ENCODE data around the gene NUTM2D. TPM values are rescaled to one million over a fixed set of nuclear protein-coding genes. Genes with fewer than 3 reads are reported as not detected.
"Not testable (repeated sequence)": the region's sequence is repeated elsewhere in the genome, so short reads cannot be mapped to it uniquely, and the experiment has no call there.

The NUTM2D gene
- total and polyA plus RNA-seq, 2 donors: 3.3 to 3.4 TPM

DNA sequence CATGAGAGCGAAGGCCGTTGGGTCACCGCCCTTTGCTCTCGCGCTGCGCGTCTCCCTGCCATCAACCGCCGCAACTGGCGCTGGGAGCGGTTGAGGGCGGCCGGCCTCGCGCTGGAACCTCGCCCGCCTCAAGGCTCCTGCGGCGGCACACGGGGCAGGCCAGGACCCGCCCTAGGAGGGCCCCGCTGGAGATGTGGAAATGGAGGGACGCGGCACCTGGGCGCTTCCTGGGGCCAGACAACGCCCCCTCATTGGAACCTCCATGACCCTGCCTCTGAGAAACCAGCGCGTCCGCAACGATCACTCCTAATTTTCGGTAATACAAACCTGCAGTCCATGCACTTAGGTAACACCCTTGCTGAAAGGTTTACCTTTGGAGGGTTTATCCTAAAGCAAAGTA, 2.4 kb upstream of the NUTM2D start:
- not testable (repeated sequence) for H3K36me3 ChIP-seq (ENCODE audit: control insufficient read depth in 2 of 2, insufficient read depth in 2 of 2, low read length in 1 of 2); H3K27ac ChIP-seq (ENCODE audit: low read depth in 1 of 2, low read length in 1 of 2); DNase-seq (ENCODE audit: low read depth in 6 of 9, low spot score in 9 of 9); H3K4me1 ChIP-seq (ENCODE audit: control insufficient read depth in 2 of 2, insufficient read depth in 2 of 2, low read length in 2 of 2); H3K9me3 ChIP-seq (ENCODE audit: control insufficient read depth in 2 of 2, insufficient read depth in 1 of 2, low read length in 1 of 2); H3K4me3 ChIP-seq (ENCODE audit: low read length in 2 of 2); H3K27me3 ChIP-seq (ENCODE audit: control insufficient read depth in 2 of 2, insufficient read depth in 1 of 2, low read length in 1 of 2)
- 98% methylated on average over 21 of the region's 31 CpGs for WGBS

DNA sequence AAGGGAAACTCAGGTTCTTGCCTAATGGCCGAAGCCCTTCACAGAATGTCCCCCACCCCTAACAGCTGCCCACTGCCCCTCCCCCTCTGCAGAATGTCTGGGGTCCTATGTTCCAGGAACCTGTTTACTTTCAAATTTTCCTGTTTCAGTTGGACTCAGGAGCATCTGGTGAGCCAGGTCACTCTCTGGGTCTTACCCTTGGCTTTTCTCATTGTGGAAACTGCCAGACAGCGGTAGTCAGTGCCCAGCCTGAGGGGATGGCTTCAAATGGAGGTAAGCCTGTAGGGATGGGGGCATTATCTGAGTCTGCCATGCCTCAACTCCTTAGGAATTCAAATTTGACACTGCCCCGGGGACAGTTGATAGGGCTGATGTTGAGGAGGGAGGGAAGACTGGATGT, 615 bp downstream of the NUTM2D start:
- WGBS: 98% methylated on average over 1 of the region's 3 CpGs
- H3K9me3 ChIP-seq (ENCODE audit: control insufficient read depth in 2 of 2, insufficient read depth in 1 of 2, low read length in 1 of 2); H3K4me1 ChIP-seq (ENCODE audit: control insufficient read depth in 2 of 2, insufficient read depth in 2 of 2, low read length in 2 of 2); DNase-seq (ENCODE audit: low read depth in 6 of 9, low spot score in 9 of 9); H3K4me3 ChIP-seq (ENCODE audit: low read length in 2 of 2); H3K27me3 ChIP-seq (ENCODE audit: control insufficient read depth in 2 of 2, insufficient read depth in 1 of 2, low read length in 1 of 2); H3K36me3 ChIP-seq (ENCODE audit: control insufficient read depth in 2 of 2, insufficient read depth in 2 of 2, low read length in 1 of 2); H3K27ac ChIP-seq (ENCODE audit: low read depth in 1 of 2, low read length in 1 of 2): not testable (repeated sequence)

DNA sequence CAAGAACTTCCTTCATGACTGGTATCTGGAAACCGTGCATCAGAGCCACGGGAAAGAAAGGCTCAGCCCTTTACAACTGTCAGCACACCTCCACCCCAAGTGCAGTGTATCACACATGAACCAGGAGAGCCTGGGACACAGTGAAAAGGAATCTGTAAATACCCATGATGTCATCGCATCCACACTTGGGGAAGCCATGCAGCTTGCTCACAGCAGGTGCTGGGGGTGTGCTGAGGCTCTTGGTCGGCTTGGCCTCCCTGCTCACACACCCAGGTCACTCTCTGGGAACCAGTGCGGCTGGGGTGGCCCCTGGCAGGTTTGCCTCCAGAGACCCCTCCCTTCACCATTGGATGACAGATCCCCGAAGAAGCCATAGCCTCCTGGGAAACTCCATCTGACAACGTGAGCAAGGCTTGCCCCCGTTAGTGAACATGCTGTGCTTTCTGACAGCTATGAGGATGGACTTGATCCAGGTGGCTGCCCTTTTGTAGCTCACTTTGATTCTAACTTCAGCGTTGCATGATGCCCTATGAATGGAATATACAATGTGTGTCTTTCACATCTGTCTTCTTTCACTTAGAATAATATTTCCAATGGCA, 12.1 kb downstream of the NUTM2D start:
- H3K4me3 ChIP-seq (ENCODE audit: low read length in 2 of 2); H3K4me1 ChIP-seq (ENCODE audit: control insufficient read depth in 2 of 2, insufficient read depth in 2 of 2, low read length in 2 of 2); H3K27me3 ChIP-seq (ENCODE audit: control insufficient read depth in 2 of 2, insufficient read depth in 1 of 2, low read length in 1 of 2); H3K27ac ChIP-seq (ENCODE audit: low read depth in 1 of 2, low read length in 1 of 2); DNase-seq (ENCODE audit: low read depth in 6 of 9, low spot score in 9 of 9); H3K9me3 ChIP-seq (ENCODE audit: control insufficient read depth in 2 of 2, insufficient read depth in 1 of 2, low read length in 1 of 2); H3K36me3 ChIP-seq (ENCODE audit: control insufficient read depth in 2 of 2, insufficient read depth in 2 of 2, low read length in 1 of 2): not testable (repeated sequence)
- WGBS: 99% methylated on average over 5 of the region's 9 CpGs

- not testable (repeated sequence) for H3K36me3 ChIP-seq (ENCODE audit: control insufficient read depth in 2 of 2, insufficient read depth in 2 of 2, low read length in 1 of 2); H3K27ac ChIP-seq (ENCODE audit: low read depth in 1 of 2, low read length in 1 of 2); DNase-seq (ENCODE audit: low read depth in 6 of 9, low spot score in 9 of 9); H3K9me3 ChIP-seq (ENCODE audit: control insufficient read depth in 2 of 2, insufficient read depth in 1 of 2, low read length in 1 of 2); H3K4me3 ChIP-seq (ENCODE audit: low read length in 2 of 2); H3K4me1 ChIP-seq (ENCODE audit: control insufficient read depth in 2 of 2, insufficient read depth in 2 of 2, low read length in 2 of 2); H3K27me3 ChIP-seq (ENCODE audit: control insufficient read depth in 2 of 2, insufficient read depth in 1 of 2, low read length in 1 of 2)
- 96% methylated on average over 1 of the region's 1 CpG for WGBS
These were observed 16.5 kb downstream of the NUTM2D start for GRCh38 chr10:87374091-87374490.

DNA sequence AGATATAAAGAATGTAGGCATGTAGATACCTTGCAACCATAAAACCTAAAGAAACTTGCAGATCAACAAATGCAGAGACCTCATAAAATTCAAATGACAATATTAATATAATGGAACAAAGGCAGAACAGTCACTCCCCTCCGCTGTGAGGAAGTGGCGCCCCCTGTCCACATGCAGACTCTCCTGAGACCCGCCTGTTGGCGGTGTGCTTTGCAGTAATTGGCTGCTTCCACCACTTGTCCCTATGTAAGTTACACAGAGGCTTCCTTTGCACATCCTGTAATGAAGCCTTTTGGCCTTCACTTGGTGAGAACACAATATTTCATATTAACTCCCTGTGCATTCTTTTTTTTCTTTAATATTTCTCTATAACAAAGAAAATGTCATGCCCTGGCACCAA, 21.6 kb downstream of the NUTM2D start:
- H3K4me3 ChIP-seq (ENCODE audit: low read length in 2 of 2); H3K4me1 ChIP-seq (ENCODE audit: control insufficient read depth in 2 of 2, insufficient read depth in 2 of 2, low read length in 2 of 2); H3K27ac ChIP-seq (ENCODE audit: low read depth in 1 of 2, low read length in 1 of 2); DNase-seq (ENCODE audit: low read depth in 6 of 9, low spot score in 9 of 9); H3K36me3 ChIP-seq (ENCODE audit: control insufficient read depth in 2 of 2, insufficient read depth in 2 of 2, low read length in 1 of 2); H3K27me3 ChIP-seq (ENCODE audit: control insufficient read depth in 2 of 2, insufficient read depth in 1 of 2, low read length in 1 of 2); H3K9me3 ChIP-seq (ENCODE audit: control insufficient read depth in 2 of 2, insufficient read depth in 1 of 2, low read length in 1 of 2): not testable (repeated sequence)
- 98% methylated on average over 3 of the region's 4 CpGs for WGBS

- not testable (repeated sequence) for H3K27ac ChIP-seq (ENCODE audit: low read depth in 1 of 2, low read length in 1 of 2); H3K4me1 ChIP-seq (ENCODE audit: control insufficient read depth in 2 of 2, insufficient read depth in 2 of 2, low read length in 2 of 2); H3K4me3 ChIP-seq (ENCODE audit: low read length in 2 of 2); H3K27me3 ChIP-seq (ENCODE audit: control insufficient read depth in 2 of 2, insufficient read depth in 1 of 2, low read length in 1 of 2); H3K9me3 ChIP-seq (ENCODE audit: control insufficient read depth in 2 of 2, insufficient read depth in 1 of 2, low read length in 1 of 2); H3K36me3 ChIP-seq (ENCODE audit: control insufficient read depth in 2 of 2, insufficient read depth in 2 of 2, low read length in 1 of 2); DNase-seq (ENCODE audit: low read depth in 6 of 9, low spot score in 9 of 9)
- WGBS: 93% methylated on average over 8 of the region's 10 CpGs
These were observed 25.8 kb downstream of the NUTM2D start for GRCh38 chr10:87383149-87383857.

DNA sequence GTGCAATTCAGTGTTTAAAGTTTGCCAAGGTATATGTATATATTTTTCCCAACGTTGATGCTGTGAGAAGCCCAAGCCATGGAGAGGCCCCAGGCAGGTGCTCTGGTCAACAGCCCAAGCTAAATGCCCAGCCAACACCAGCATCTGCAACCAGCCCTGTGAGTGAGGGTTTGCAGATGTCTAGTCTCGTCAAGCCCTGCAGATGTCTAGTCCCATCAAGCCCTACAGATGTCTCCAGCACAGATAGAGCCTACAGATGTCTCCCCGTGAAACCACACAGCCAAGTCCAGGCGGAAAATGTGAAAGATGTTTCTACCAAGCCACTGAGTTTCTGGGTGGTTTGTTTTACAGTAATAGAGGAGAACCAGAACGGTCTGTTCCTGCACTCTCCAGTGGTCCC, 26.7 kb downstream of the NUTM2D start:
- 95% methylated on average over 5 of the region's 5 CpGs for WGBS
- not testable (repeated sequence) for H3K4me1 ChIP-seq (ENCODE audit: control insufficient read depth in 2 of 2, insufficient read depth in 2 of 2, low read length in 2 of 2); H3K4me3 ChIP-seq (ENCODE audit: low read length in 2 of 2); DNase-seq (ENCODE audit: low read depth in 6 of 9, low spot score in 9 of 9); H3K27ac ChIP-seq (ENCODE audit: low read depth in 1 of 2, low read length in 1 of 2); H3K27me3 ChIP-seq (ENCODE audit: control insufficient read depth in 2 of 2, insufficient read depth in 1 of 2, low read length in 1 of 2); H3K36me3 ChIP-seq (ENCODE audit: control insufficient read depth in 2 of 2, insufficient read depth in 2 of 2, low read length in 1 of 2); H3K9me3 ChIP-seq (ENCODE audit: control insufficient read depth in 2 of 2, insufficient read depth in 1 of 2, low read length in 1 of 2)

GRCh38 chr10:87385762-87386360, 28.3 kb downstream of the NUTM2D start:
- DNase-seq (ENCODE audit: low read depth in 6 of 9, low spot score in 9 of 9); H3K4me1 ChIP-seq (ENCODE audit: control insufficient read depth in 2 of 2, insufficient read depth in 2 of 2, low read length in 2 of 2); H3K27ac ChIP-seq (ENCODE audit: low read depth in 1 of 2, low read length in 1 of 2); H3K27me3 ChIP-seq (ENCODE audit: control insufficient read depth in 2 of 2, insufficient read depth in 1 of 2, low read length in 1 of 2); H3K9me3 ChIP-seq (ENCODE audit: control insufficient read depth in 2 of 2, insufficient read depth in 1 of 2, low read length in 1 of 2); H3K36me3 ChIP-seq (ENCODE audit: control insufficient read depth in 2 of 2, insufficient read depth in 2 of 2, low read length in 1 of 2); H3K4me3 ChIP-seq (ENCODE audit: low read length in 2 of 2): not testable (repeated sequence)
- WGBS: 79% methylated on average over 4 of the region's 5 CpGs

GRCh38 chr10:87391360-87391759, 33.8 kb downstream of the NUTM2D start:
- DNase-seq (ENCODE audit: low read depth in 6 of 9, low spot score in 9 of 9); H3K27ac ChIP-seq (ENCODE audit: low read depth in 1 of 2, low read length in 1 of 2); H3K9me3 ChIP-seq (ENCODE audit: control insufficient read depth in 2 of 2, insufficient read depth in 1 of 2, low read length in 1 of 2); H3K27me3 ChIP-seq (ENCODE audit: control insufficient read depth in 2 of 2, insufficient read depth in 1 of 2, low read length in 1 of 2); H3K36me3 ChIP-seq (ENCODE audit: control insufficient read depth in 2 of 2, insufficient read depth in 2 of 2, low read length in 1 of 2); H3K4me1 ChIP-seq (ENCODE audit: control insufficient read depth in 2 of 2, insufficient read depth in 2 of 2, low read length in 2 of 2); H3K4me3 ChIP-seq (ENCODE audit: low read length in 2 of 2): not testable (repeated sequence)
- WGBS: 87% methylated on average over 13 of the region's 14 CpGs
